Renal cortex interstitium (tissue), 11 donors: ENCODE measurements around the gene NTM. TPM values are rescaled to one million over a fixed set of nuclear protein-coding genes. Genes with fewer than 3 reads are reported as not detected.

Experiments used
- DNase-seq, 11 donors: peaks; one replicate each; pipeline ENCODE4 v3.0.0-alpha.2; 2013; ENCODE audit warnings: low read depth in 9 of 11, low spot score in 4 of 11; ENCODE audit errors: extremely low read depth in 1 of 11
- polyA plus RNA-seq, 3 donors: library from polyadenylated mRNA; unstranded; fragments of 120-200 nt; gene quantifications; one replicate each; pipeline ENCODE4 v1.2.1, GENCODE V29; 2013; ENCODE audit not compliant: insufficient read length in 3 of 3

The NTM gene
- polyA plus RNA-seq, 3 donors: 40.5 to 45.1 (median 43.9) TPM

- DNase-seq: no peak
Observed at GRCh38 chr11:131518305-131518838, 148.0 kb downstream of the NTM start.

GRCh38 chr11:131522851-131523250 lies 152.4 kb downstream of the NTM start:
- DNase-seq: no peak

GRCh38 chr11:131530407-131530806 lies 160.0 kb downstream of the NTM start:
- no peak for DNase-seq

- DNase-seq: no peak
Observed at GRCh38 chr11:131533149-131533548, 162.7 kb downstream of the NTM start.

GRCh38 chr11:131533998-131534397 lies 163.6 kb downstream of the NTM start:
- DNase-seq: no peak

GRCh38 chr11:131534611-131535010 lies 164.2 kb downstream of the NTM start:
- no peak for DNase-seq

GRCh38 chr11:131536159-131536558 lies 165.7 kb downstream of the NTM start:
- no peak for DNase-seq

- no peak for DNase-seq
Observed at GRCh38 chr11:131537196-131537595, 166.8 kb downstream of the NTM start.

- no peak for DNase-seq
Observed at GRCh38 chr11:131537748-131538147, 167.3 kb downstream of the NTM start.

GRCh38 chr11:131538322-131538721 lies 167.9 kb downstream of the NTM start:
- DNase-seq: no peak

- no peak for DNase-seq
Observed at GRCh38 chr11:131540676-131541075, 170.3 kb downstream of the NTM start.

GRCh38 chr11:131543389-131544025 lies 173.1 kb downstream of the NTM start:
- DNase-seq: no peak

GRCh38 chr11:131544591-131544990 lies 174.2 kb downstream of the NTM start:
- no peak for DNase-seq

GRCh38 chr11:131546218-131546895 lies 175.9 kb downstream of the NTM start:
- no peak for DNase-seq

- DNase-seq: no peak
Observed at GRCh38 chr11:131549099-131549498, 178.7 kb downstream of the NTM start.

GRCh38 chr11:131549770-131550169 lies 179.4 kb downstream of the NTM start:
- DNase-seq: no peak

GRCh38 chr11:131560287-131560686 lies 189.9 kb downstream of the NTM start:
- DNase-seq: no peak

GRCh38 chr11:131561501-131561900 lies 191.1 kb downstream of the NTM start:
- no peak for DNase-seq

GRCh38 chr11:131561972-131562371 lies 191.6 kb downstream of the NTM start:
- no peak for DNase-seq

GRCh38 chr11:131568318-131568717 lies 197.9 kb downstream of the NTM start:
- no peak for DNase-seq

- DNase-seq: no peak
Observed at GRCh38 chr11:131571571-131571970, 201.2 kb downstream of the NTM start.
